ENCODE data around the gene KRTAP10-2.
A peak's percentile ranks its signal among the peaks of the same experiment; 100 is the strongest.
"Not testable (repeated sequence)": the region's sequence is repeated elsewhere in the genome, so short reads cannot be mapped to it uniquely, and the experiment has no call there.

Gene KRTAP10-2, protein sequence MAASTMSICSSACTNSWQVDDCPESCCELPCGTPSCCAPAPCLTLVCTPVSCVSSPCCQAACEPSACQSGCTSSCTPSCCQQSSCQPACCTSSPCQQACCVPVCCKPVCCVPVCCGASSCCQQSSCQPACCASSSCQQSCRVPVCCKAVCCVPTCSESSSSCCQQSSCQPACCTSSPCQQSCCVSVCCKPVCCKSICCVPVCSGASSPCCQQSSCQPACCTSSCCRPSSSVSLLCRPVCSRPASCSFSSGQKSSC

DNA sequence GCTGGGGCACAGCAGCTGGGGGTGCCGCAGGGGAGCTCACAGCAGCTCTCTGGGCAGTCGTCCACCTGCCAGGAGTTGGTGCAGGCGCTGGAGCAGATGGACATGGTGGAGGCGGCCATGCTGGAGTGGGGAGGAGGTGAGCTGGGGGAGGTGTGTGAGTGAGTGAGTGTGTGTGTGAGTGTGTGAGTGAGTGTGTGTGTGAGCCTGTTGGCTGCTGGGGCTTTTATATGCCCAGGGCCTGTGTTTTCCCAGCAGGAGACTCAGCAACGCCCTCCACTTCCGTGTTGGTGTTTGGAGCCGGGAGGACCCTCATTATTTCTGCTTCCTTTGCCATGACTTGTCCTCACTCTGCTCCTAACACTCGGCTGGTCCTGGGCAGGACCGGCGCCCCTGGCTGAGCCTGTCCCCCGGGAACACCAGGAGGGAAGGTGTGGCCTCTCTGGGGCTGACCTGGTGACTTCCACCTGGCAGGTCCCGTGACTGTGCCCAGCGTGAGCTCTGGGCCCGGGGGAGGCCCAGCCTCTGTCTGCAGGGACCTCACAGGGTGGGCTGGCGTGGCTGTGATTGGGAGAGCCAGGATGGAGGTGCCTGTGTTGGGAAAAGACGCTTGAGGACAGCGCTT is at the start of gene KRTAP10-2:
Gene KRTAP10-2, minus strand, starts transcription at position 166 of the 622 bp plus-strand sequence. Its CDS starts 47 bp downstream, at position 119.
- DNase-seq (ENCODE audit: low spot score in 2 of 2) (peak in 1 of 2 donors; percentile 37), ATAC-seq (no peak)
- H3K4me1 Mint-ChIP-seq: peaks cover 16% of the 10 kb centered on the region
- H3K9me3 Mint-ChIP-seq: peaks cover 12% of the 10 kb centered on the region
- no peak within 1 kb of the TSS for H3K27ac Mint-ChIP-seq
- H3K36me3 Mint-ChIP-seq: no peaks in the 10 kb centered on the region
- no peak within 1 kb of the TSS for H3K4me3 Mint-ChIP-seq

DNA sequence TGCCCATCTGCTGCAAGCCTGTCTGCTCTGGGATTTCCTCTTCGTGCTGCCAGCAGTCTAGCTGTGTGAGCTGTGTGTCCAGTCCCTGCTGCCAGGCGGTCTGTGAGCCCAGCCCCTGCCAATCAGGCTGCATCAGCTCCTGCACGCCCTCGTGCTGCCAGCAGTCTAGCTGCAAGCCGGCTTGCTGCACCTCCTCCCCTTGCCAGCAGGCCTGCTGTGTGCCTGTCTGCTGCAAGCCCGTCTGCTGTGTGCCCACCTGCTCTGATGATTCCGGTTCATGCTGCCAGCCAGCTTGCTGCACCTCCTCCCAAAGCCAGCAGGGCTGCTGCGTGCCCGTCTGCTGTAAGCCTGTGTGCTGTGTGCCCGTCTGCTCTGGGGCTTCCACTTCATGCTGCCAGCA is 49.8 kb upstream of the KRTAP10-2 start:
- not testable (repeated sequence) for ATAC-seq

DNA sequence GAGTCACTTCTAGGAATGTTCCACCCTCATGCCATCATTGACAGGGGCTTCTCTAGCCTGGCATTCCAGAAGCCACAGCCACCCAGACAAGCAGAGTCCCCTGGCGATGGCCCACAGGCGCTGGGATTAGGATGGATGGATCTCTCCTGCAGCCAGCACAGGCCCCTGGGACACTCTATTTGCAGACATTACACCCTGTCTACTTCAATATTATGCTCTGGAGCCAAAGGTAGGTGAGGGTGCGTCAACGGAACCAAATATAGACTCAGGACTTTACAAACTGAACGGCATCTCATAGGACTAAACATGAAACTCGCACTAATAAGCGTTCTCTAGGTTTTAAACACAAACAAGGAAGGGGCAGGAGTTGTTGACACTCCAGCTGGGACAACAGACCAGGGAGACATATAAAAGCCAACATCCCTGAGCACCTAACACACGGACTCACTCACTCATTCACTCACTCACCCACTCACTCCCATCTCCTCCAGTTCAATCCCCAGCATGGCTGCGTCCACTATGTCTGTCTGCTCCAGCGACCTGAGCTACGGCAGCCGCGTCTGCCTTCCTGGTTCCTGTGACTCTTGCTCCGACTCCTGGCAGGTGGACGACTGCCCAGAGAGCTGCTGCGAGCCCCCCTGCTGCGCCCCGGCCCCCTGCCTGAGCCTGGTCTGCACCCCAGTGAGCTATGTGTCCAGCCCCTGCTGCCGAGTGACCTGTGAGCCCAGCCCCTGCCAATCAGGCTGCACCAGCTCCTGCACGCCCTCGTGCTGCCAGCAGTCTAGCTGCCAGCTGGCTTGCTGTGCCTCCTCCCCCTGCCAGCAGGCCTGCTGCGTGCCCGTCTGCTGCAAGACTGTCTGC is 49.0 kb upstream of the KRTAP10-2 start, which contains the start of gene KRTAP10-7:
Gene KRTAP10-7, plus strand, starts transcription at position 480 of the 861 bp plus-strand sequence. Its CDS starts 25 bp downstream, at position 505.
- not testable (repeated sequence) for H3K9me3 Mint-ChIP-seq; H3K4me3 Mint-ChIP-seq; H3K27ac Mint-ChIP-seq; H3K36me3 Mint-ChIP-seq; H3K4me1 Mint-ChIP-seq; ATAC-seq; DNase-seq (ENCODE audit: low spot score in 2 of 2)

More for the DNA sequence above, 49.8 kb upstream of the KRTAP10-2 start:
- H3K9me3 Mint-ChIP-seq; H3K4me1 Mint-ChIP-seq; H3K36me3 Mint-ChIP-seq; H3K4me3 Mint-ChIP-seq; H3K27ac Mint-ChIP-seq; DNase-seq (ENCODE audit: low spot score in 2 of 2): not testable (repeated sequence)

DNA sequence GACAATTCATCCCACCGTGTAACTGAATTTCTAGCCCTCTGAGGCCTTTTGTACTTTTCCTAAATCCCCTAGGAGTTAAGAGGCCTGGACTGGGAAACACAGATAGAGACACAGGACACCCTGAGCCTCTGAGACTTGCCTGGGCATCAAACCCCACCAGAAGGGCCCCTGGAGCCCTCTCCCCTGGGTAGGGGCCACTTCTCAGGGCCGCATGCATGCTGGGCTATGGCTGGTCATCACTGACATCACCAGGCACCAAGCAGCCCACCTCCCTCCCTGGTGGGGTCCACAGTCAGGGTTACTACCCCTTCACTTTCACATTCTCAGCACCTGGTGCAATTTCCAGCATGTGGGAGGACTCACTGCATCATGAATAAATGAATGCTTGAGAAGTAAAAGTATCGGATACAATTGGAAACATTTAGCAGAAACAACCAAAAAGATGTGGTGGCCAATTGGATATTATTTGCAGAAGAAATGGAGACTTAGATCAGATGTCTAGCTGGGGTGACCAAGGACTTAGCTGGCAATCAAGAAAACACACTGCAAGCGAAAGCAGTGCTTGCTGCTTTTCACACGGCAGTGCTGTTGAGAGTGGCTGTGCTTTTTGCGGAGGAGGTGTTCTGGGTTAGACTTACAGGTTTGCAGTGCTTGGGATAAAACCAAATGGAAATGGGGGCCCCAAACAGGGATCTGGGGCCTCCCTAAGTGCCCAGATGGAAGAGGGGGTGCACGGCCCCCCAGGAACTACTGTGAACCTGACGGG is 48.1 kb upstream of the KRTAP10-2 start:
- DNase-seq (ENCODE audit: low spot score in 2 of 2): no peak
- peaks cover 11% of the 10 kb centered on the region for H3K4me1 Mint-ChIP-seq
- H3K4me3 Mint-ChIP-seq: no peak overlapping the region
- H3K36me3 Mint-ChIP-seq: no peaks in the 10 kb centered on the region
- ATAC-seq: no peak
- H3K27ac Mint-ChIP-seq: no peak overlapping the region
- peaks cover 3% of the 10 kb centered on the region for H3K9me3 Mint-ChIP-seq

DNA sequence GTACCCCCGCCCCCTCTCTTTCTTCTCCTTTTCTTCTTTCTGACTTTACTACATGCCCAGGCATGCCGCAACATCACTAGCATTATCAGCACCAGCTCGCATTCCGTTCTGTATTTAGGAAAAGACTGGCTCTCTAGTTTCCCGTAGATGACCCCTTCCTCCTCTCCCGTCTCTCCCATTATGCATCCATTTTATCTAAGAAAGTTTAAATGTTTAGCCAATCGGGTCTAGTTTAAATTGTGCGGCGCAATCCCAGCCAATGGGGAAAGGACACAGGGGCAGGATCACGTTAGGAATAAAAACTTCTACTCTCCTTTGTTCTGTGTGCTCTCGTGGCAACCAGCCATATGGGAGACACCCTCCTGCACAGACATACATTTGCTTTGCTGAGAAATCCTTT is 46.8 kb upstream of the KRTAP10-2 start:
- Mint-ChIP-seq H3K9me3 (peaks cover 3% of the 10 kb centered on the region), H3K27ac (no peak overlapping the region), H3K36me3 (no peaks in the 10 kb centered on the region), H3K4me1 (peaks cover 11% of the 10 kb centered on the region), H3K4me3 (no peak overlapping the region)
- no peak for ATAC-seq
- no peak for DNase-seq (ENCODE audit: low spot score in 2 of 2)

DNA sequence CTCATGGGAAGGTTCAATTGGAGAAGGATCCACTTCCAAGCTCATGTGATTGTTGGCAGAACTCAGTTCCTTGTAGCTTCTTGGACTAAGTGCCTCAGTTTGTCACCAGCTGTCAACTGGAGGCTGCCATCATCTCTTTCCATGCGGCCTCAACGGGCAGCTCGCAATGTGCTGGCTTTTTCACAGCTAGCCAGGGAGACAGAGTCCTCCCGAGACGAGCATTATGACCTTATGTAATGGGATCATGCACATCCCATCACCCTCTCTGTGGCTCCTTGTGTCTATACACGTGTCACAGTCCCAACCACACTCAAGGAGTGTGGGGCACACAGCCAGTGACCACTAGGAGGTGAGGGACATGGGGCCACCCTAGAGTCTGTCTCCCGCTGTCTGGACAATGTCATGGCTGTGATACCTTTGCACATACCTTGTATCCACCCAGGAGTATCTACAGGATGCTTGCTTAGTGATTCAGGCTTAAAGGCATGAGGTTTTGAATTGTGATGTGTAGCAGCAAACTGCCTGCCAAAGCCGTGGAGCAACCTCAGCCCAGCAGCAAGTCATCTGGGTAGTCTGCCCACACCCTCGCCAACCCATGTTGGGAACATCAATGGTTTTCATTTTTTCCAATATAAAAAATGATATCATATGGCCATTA is 44.9 kb upstream of the KRTAP10-2 start:
- Mint-ChIP-seq H3K9me3 (peaks cover 3% of the 10 kb centered on the region), H3K4me3 (no peak overlapping the region), H3K36me3 (no peaks in the 10 kb centered on the region), H3K4me1 (peaks cover 5% of the 10 kb centered on the region), H3K27ac (no peak overlapping the region)
- DNase-seq (ENCODE audit: low spot score in 2 of 2) (no peak), ATAC-seq (no peak)

DNA sequence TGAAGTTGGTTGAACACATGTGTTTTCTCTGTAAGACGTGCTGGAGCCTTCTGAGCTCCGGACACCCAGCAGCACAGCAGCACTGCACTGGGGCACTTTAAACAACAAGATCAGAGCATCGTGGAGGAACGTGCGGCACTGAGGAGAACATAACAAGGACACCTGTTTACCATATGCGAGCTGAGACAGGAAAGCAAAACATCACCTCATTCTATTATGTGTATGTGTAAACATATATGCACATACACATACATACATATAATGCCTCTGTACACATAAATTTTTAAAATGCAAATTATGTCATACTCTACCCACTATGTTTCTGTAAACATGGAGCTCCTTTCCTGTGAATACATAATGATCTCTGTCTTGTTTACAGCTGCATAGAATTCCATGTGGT is 44.2 kb upstream of the KRTAP10-2 start:
- H3K9me3 Mint-ChIP-seq: peaks cover 3% of the 10 kb centered on the region
- no peak for DNase-seq (ENCODE audit: low spot score in 2 of 2)
- H3K27ac Mint-ChIP-seq: no peak overlapping the region
- no peak for ATAC-seq
- H3K36me3 Mint-ChIP-seq: no peaks in the 10 kb centered on the region
- H3K4me1 Mint-ChIP-seq: peaks cover 5% of the 10 kb centered on the region
- H3K4me3 Mint-ChIP-seq: no peak overlapping the region

DNA sequence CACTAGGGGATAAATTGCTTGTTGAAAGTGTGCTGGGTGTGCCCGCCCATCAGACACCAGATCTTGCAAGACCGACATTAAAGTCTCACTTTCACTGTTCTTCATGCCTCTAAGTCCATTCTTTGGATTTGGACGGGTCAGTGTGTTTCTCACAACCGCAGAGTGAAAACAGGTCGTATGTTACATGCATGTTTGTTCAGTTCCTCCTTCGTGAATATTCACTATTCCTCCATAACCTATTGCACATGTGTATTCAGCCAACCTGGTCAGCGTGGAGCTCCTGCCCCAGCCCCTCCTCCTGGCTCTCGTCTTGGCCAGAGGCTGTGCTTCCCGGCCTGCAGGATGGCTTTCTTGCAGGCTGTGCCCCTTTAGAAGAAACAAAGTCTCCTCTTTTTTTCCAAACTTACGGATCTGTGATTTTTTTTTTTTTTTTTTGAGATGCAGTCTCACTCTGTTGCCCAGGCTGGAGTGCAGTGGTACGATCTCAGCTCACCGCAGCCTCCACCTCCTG is 43.2 kb upstream of the KRTAP10-2 start:
- Mint-ChIP-seq H3K4me3 (no peak overlapping the region), H3K27ac (no peak overlapping the region)
- no peak for ATAC-seq

DNA sequence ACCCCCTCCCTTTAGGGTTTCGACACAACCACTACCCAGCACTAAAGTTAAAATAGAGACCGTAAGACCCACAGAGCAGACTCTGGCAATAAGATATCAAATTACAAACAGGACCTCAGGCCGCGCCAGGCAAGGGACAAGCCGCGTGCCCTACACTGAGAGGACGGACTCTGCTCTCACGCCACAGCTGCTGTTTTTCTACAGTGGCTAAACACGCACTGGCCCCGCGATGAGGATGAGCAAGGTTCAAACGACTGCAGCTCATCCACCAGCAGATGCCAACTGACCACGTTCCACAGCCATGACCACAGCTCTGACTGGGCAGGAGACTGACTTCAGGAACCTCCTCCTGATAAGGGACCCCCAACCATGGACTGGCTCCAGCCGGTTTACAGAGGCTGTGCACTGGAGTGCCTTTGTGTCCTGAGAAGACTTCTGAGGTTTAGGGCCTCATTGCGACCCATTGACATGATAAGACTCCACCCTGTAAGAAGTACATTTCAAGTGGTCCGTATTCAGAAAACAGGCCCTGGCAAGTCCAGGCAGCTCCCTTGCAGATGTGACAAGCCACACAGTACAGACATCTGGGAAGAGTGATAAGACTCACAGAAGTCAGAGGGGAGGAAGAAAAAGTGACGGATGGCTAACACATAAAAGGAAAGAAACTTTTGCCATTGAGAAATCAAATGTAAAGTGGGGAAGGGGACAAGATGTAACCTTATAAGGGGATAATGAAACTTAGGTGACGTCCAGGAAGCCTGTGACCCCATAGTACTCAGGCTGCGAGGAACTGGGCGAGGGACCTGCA is 42.5 kb upstream of the KRTAP10-2 start:
- Mint-ChIP-seq H3K9me3 (peaks cover 3% of the 10 kb centered on the region), H3K27ac (no peak overlapping the region), H3K4me1 (peaks cover 5% of the 10 kb centered on the region), H3K4me3 (no peak overlapping the region), H3K36me3 (no peaks in the 10 kb centered on the region)
- ATAC-seq (no peak), DNase-seq (ENCODE audit: low spot score in 2 of 2) (no peak)

More for the DNA sequence above, 43.2 kb upstream of the KRTAP10-2 start:
- no peaks in the 10 kb centered on the region for H3K36me3 Mint-ChIP-seq
- DNase-seq (ENCODE audit: low spot score in 2 of 2): no peak
- H3K4me1 Mint-ChIP-seq: peaks cover 5% of the 10 kb centered on the region
- peaks cover 3% of the 10 kb centered on the region for H3K9me3 Mint-ChIP-seq

DNA sequence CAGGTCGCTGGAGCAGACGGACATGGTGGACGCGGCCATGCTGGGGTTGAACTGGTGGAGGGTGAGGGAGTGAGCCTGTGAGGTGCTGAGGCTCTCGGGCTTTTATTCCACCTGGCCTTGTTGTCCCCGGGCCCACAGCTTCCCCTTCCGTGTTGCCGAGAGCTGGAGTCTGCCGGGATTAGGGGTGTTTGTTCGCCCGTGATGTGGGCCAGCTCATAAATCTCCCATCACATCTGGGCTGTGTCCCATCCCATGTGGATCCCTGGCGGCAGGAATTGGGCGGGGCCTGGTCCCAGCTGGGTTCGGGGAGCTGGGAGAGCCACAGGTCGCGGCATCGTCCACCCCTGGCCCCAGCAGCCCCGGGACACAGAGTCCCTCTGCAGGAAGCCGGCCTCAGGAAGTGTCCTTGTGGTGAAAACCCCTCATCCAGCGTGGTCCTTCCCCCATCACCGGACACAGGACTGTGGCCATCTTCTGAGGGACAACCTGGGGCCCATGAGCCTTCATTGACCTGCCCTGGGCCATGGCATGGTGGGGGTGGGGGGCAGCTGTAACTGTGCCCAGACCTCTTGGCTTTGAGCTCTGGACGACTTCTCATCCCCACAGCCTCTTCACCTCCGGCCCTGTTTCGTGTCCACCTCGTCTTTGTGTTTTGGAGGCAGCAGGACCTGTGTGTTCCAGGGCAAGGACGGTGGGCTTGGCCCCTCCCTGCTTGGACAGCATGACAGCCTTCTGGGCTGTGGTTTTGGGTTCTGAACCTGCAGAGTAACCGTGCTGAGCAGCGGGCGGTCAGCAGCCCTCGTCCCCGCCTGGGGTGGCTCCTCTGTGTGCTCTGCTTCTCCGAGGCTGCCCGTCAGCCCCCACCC is 41.4 kb upstream of the KRTAP10-2 start, which contains the start of gene KRTAP10-6:
Gene KRTAP10-6, minus strand, starts transcription at position 60 of the 866 bp plus-strand sequence. Its CDS starts 21 bp downstream, at position 39.
- H3K36me3 Mint-ChIP-seq: no peaks in the 10 kb centered on the region
- no peak for DNase-seq (ENCODE audit: low spot score in 2 of 2)
- H3K4me3 Mint-ChIP-seq: no peak within 1 kb of the TSS
- H3K4me1 Mint-ChIP-seq: peaks cover 5% of the 10 kb centered on the region
- no peaks in the 10 kb centered on the region for H3K9me3 Mint-ChIP-seq
- no peak for ATAC-seq
- H3K27ac Mint-ChIP-seq: no peak within 1 kb of the TSS

DNA sequence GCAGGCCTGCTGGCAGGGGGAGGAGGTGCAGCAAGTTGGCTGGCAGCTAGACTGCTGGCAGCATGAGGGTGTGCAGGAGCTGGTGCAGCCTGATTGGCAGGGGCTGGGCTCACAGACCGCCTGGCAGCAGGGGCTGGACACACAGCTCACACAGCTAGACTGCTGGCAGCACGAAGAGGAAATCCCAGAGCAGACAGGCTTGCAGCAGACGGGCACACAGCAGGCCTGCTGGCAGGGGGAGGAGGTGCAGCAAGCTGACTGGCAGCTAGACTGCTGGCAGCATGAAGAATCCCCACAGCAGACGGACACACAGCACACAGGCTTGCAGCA is 40.5 kb upstream of the KRTAP10-2 start:
- H3K36me3 Mint-ChIP-seq; ATAC-seq; H3K4me1 Mint-ChIP-seq; DNase-seq (ENCODE audit: low spot score in 2 of 2); H3K27ac Mint-ChIP-seq; H3K9me3 Mint-ChIP-seq; H3K4me3 Mint-ChIP-seq: not testable (repeated sequence)

DNA sequence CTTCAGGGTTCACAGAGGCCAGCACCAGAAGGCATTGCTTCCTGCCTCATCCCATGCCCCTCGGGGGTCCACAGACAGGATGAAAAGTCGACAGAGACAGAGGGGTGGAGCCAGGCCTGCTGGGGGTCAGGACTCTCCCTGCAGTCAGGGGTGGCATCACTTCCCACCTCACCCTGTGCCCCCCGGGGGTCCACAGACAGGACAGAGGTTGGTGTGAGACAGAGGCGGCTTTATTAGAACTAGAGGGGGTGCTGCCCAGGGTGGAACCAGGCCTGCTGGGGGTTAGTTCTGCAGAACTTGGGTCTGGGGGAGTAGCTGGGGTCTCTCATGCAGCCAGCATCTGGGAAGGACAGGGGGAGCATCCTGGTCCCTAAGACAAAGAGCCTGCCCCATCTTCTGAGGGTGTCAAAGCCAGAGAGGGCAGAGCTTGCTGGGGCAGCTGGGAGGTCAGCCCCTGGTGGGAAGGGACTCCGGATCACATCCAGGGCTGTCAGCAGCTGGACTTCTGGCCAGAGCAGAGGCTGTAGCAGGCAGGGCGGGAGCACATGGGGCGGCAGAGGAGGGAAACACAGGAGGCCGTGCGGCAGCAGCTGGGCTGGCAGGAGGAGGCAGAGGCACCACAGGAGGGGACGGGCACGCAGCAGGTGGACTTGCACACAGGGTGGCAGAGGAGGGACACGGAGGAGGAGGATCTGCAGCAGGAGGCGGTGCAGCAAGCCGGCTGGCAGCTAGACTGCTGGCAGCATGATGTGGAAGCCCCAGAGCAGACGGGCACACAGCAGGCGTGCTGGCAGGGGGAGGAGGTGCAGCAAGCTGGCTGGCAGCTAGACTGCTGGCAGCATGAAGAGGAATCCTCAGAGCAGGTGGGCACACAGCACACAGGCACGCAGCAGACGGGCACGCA is 39.8 kb upstream of the KRTAP10-2 start:
- not testable (repeated sequence) for H3K4me3 Mint-ChIP-seq, ATAC-seq

More for the DNA sequence above, 39.8 kb upstream of the KRTAP10-2 start:
- not testable (repeated sequence) for H3K36me3 Mint-ChIP-seq; H3K27ac Mint-ChIP-seq; H3K9me3 Mint-ChIP-seq; DNase-seq (ENCODE audit: low spot score in 2 of 2); H3K4me1 Mint-ChIP-seq
